GM12874 (cell line): Measurements from ENCODE around the gene AP1M1.

Experiments
- CTCF ChIP-seq: IDR thresholded peaks from 2 replicates; pipeline ENCODE4 v1.5.1; 2011; ENCODE audit warnings: low read depth, mild to moderate bottlenecking, control low read depth, low read length, moderate library complexity; ENCODE audit not compliant: insufficient read depth

AP1M1 gene

GRCh38 chr19:16262618-16263017 lies 64.9 kb downstream of the AP1M1 start:
- TF ChIP-seq CTCF, result no peak

DNA sequence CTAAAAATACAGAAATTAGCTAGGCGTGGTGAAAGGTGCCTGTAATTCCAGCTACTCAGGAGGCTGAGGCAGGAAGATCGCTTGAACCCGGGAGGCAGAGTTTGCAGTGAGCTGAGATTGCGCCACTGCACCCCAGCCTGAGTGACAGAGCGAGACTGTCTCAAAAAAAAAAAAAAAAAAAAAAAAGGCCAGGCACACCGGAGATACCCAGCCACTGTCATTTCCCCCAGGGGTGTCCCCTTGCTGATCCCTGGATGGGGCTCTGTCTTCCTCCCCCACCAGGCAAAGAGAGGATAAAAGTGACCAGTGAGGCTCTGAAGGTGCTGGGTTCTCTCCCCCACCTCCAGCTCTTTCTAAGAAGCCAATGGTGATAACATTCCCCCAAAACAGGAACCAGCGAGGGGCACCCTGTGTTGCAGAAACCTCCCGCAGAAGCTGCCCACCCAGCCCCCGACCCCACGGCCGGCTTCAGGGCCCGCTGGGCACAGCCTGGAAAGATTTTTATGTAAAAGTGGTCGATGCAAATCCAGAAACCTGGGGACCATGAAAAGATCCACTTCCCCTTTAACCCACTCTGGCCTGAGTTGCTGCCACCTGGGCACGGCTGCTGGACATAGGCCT lies 65.5 kb downstream of the AP1M1 start:
- no peak for TF ChIP-seq CTCF

- no peak for TF ChIP-seq CTCF
Observed at GRCh38 chr19:16265205-16265604, 67.5 kb downstream of the AP1M1 start.

DNA sequence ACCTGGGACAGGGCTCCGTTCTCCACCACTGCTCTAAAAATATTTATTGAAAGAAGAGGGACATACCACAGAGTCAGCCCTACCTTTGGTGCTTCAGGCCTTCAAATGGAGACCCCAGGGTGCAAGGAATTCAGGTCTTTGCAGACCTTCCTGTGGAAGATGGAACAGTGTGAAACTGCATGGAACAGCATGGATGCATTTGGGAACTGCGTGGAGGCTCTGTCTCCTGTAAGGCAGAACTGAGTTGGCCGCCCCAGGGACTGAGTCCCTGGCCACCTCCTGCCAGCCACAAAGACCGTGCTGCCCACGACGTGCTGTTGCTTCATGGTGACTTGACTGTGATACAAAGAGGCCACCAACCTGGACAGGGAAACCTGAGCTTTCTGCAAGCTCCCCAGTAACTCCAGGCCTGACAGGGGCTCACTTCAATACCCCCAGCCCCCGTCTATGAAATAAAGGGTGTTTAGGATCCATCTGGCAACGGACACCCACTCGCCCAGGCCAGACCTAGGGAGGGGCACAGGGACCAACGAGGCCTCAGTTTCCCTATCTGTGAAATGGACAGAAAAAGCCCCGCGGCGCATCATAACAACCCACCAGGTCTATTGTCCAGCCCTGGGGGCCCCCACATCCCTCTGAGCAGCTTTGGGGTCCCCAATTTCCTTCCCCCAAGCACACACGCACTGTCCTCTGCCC lies 68.3 kb downstream of the AP1M1 start:
- no peak for TF ChIP-seq CTCF

GRCh38 chr19:16266586-16266942 lies 68.9 kb downstream of the AP1M1 start:
- no peak for TF ChIP-seq CTCF

- no peak for TF ChIP-seq CTCF
Observed at GRCh38 chr19:16268676-16269319, 71.1 kb downstream of the AP1M1 start.

DNA sequence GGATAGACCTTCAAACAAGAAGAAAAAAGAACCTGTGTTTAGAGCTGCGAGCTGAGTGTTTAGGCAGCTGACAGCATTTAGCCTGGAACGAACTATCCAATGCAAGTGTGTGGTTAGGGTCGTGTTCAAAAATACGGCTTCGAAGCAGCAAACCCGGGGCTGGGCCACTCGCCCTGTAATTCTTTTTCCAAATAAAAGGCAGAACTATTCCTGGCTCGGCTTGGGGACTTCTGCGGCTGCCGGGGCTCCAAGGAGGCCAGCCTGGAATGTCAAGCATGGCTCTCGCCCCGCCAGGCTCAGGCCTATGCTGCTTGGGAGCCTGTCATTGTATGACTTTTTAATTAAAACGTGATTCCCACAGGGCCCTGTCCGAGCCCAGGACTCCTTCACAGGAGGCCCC lies 75.2 kb downstream of the AP1M1 start:
- TF ChIP-seq CTCF, result no peak
